ENCODE data around the gene ZNF648.

DNA sequence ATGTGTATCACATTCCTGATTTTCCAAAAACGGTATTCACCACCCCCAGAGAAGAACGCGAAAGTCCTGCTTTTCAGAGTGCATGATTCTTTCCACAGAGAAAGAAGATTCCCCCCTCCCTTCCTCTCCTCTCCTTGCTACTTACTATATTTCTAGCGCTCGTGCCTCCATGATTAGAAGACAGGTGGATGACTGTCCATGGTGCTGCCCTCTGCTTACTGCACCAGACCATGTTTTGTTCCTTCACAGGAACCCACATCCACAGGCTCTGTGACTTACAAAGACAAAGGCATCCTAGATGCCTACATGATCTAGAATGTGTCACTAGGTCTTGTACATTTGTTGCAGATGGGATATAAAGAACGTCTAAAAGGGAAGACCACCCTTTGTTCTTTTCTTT lies 49.1 kb upstream of the ZNF648 start:
- TF ChIP-seq CTCF (IDR thresholded peaks at IDR 0.05; ENCODE audit: borderline replicate concordance, extremely low read depth, low read length, poor library complexity, severe bottlenecking) (peak; percentile 40), EZH2 (IDR thresholded peaks at IDR 0.05; ENCODE audit: borderline replicate concordance, low read depth, low read length, severe bottlenecking) (no peak)
